H54 (cell line): ENCODE data around the gene MAP2K4.

ENCODE experiments used
- DNase-seq: peaks from one replicate; pipeline ENCODE4 v3.0.0; 2011; ENCODE audit warnings: low spot score, mixed read lengths; ENCODE audit not compliant: insufficient read length
- FAIRE-seq: peaks from 3 replicates; lab custom pipeline; 2011; peaks lifted over from hg19 to GRCh38; lab: Jason Lieb, UNC
- POLR2A ChIP-seq: IDR thresholded peaks from 2 replicates; pipeline ENCODE4 v1.6.1; 2011; ENCODE audit warnings: low read depth, mild to moderate bottlenecking, low read length

MAP2K4 gene

GRCh38 chr17:12050646-12051225, 30.1 kb downstream of the MAP2K4 start:
- no peak for FAIRE-seq
- no peak for DNase-seq
- no peak for TF ChIP-seq POLR2A

- no peak for DNase-seq
- no peak for TF ChIP-seq POLR2A
- FAIRE-seq: no peak
These were observed 32.9 kb downstream of the MAP2K4 start for GRCh38 chr17:12053552-12053951.

GRCh38 chr17:12055889-12056288, 35.2 kb downstream of the MAP2K4 start:
- DNase-seq: no peak
- no peak for TF ChIP-seq POLR2A
- FAIRE-seq: no peak

GRCh38 chr17:12057520-12057919, 36.8 kb downstream of the MAP2K4 start:
- FAIRE-seq (no peak), DNase-seq (no peak)
- TF ChIP-seq POLR2A: no peak

GRCh38 chr17:12058535-12058934, 37.9 kb downstream of the MAP2K4 start:
- no peak for TF ChIP-seq POLR2A
- DNase-seq: no peak
- peak; percentile 50 for FAIRE-seq

- FAIRE-seq (no peak), DNase-seq (no peak)
- TF ChIP-seq POLR2A: no peak
These were observed 41.6 kb downstream of the MAP2K4 start for GRCh38 chr17:12062249-12062648.

- no peak for TF ChIP-seq POLR2A
- no peak for DNase-seq
- no peak for FAIRE-seq
These were observed 43.7 kb downstream of the MAP2K4 start for GRCh38 chr17:12064395-12064794.

- FAIRE-seq (no peak), DNase-seq (no peak)
- TF ChIP-seq POLR2A: no peak
These were observed 46.8 kb downstream of the MAP2K4 start for GRCh38 chr17:12067485-12067884.

GRCh38 chr17:12068946-12069345, 48.3 kb downstream of the MAP2K4 start:
- DNase-seq (no peak), FAIRE-seq (no peak)
- no peak for TF ChIP-seq POLR2A

GRCh38 chr17:12070561-12070960, 49.9 kb downstream of the MAP2K4 start:
- DNase-seq (peak; percentile 12), FAIRE-seq (peak; percentile 96)

GRCh38 chr17:12074346-12074745, 53.7 kb downstream of the MAP2K4 start:
- TF ChIP-seq POLR2A: no peak
- DNase-seq (no peak), FAIRE-seq (no peak)

More at GRCh38 chr17:12070561-12070960, 49.9 kb downstream of the MAP2K4 start:
- no peak for TF ChIP-seq POLR2A

- DNase-seq (no peak), FAIRE-seq (no peak)
- TF ChIP-seq POLR2A: no peak
These were observed 57.1 kb downstream of the MAP2K4 start for GRCh38 chr17:12077773-12078172.

- no peak for TF ChIP-seq POLR2A
- DNase-seq (peak; percentile 7), FAIRE-seq (peak; percentile 97)
These were observed 58.1 kb downstream of the MAP2K4 start for GRCh38 chr17:12078791-12079190.

- no peak for DNase-seq
- no peak for FAIRE-seq
- TF ChIP-seq POLR2A: no peak
These were observed 61.0 kb downstream of the MAP2K4 start for GRCh38 chr17:12081720-12082119.
